Thyroid gland (tissue), 4 donors: ENCODE measurements around the gene NKTR. TPM values are rescaled to one million over a fixed set of nuclear protein-coding genes. Genes with fewer than 3 reads are reported as not detected.

Experiments
- DNase-seq, 2 donors: peaks; one replicate each; pipeline ENCODE4 v3.0.0-alpha.2; 2019
- H3K27ac ChIP-seq, 3 donors: fragments of 200-600 bp; sonication (generic); 1 replicate in 2 of 3; 2 replicates in 1 of 3; pipeline ENCODE4 v1.5.1; 2016 to 2019; ENCODE audit warnings: mild to moderate bottlenecking in 1 of 3, moderate library complexity in 1 of 3
- H3K27me3 ChIP-seq: fragments of 200-600 bp; sonication (generic); one replicate; pipeline ENCODE4 v1.5.1; 2019
- H3K36me3 ChIP-seq, 2 donors: fragments of 200-600 bp; sonication (generic); one replicate each; pipeline ENCODE4 v1.5.1; 2016 to 2019
- H3K4me1 ChIP-seq, 2 donors: fragments of 200-600 bp; sonication (generic); one replicate each; pipeline ENCODE4 v1.5.1; 2017 to 2019
- H3K4me3 ChIP-seq, 3 donors: fragments of 200-600 bp; sonication (generic); replicated peaks in 1 of 3; 1 replicate in 2 of 3; 2 replicates in 1 of 3; pipeline ENCODE4 v1.5.1; 2016; ENCODE audit warnings: mild to moderate bottlenecking in 1 of 3
- H3K9me3 ChIP-seq: fragments of 200-600 bp; sonication (generic); one replicate; pipeline ENCODE4 v1.5.1; 2017
- POLR2A ChIP-seq, 2 donors: fragments of 450-650 bp; IDR thresholded peaks; one replicate each; pipeline ENCODE4 v1.6.1; 2017; ENCODE audit warnings: antibody characterized with exemption in 2 of 2, mild to moderate bottlenecking in 2 of 2, moderate library complexity in 1 of 2
- WGBS, 2 donors: methylation state at CpG; one replicate each; pipeline ENCODE4 v1.1.5; 2017; 5-methylcytosine and 5-hydroxymethylcytosine counted together
- intact Hi-C: fragments of 100-400 bp; cut with DNase I; formaldehyde crosslinking; loops from one replicate; pipeline ENCODE4 v1.15.1; 2023
- total RNA-seq, 4 donors: library from RNA; depleted of rRNA; stranded (reverse); fragments of >200 nt; gene quantifications; one replicate each; pipeline ENCODE4 v1.2.3, GENCODE V29; 2016
- TF ChIP-seq, protein P1 (sequence below), 6 experiments: fragments of 200-600 bp in 3 of 6; fragments of 450-650 bp in 3 of 6; sonication (generic) in 3 of 6; IDR thresholded peaks; one replicate each; pipeline ENCODE4 v1.5.1; 2016 to 2019; ENCODE audit warnings: antibody characterized with exemption in 6 of 6, mild to moderate bottlenecking in 2 of 6, inconsistent platforms in 1 of 6, moderate library complexity in 1 of 6

Gene NKTR
- total RNA-seq, 4 donors from 2014 or later, result 157 to 383 (median 197) TPM

DNA sequence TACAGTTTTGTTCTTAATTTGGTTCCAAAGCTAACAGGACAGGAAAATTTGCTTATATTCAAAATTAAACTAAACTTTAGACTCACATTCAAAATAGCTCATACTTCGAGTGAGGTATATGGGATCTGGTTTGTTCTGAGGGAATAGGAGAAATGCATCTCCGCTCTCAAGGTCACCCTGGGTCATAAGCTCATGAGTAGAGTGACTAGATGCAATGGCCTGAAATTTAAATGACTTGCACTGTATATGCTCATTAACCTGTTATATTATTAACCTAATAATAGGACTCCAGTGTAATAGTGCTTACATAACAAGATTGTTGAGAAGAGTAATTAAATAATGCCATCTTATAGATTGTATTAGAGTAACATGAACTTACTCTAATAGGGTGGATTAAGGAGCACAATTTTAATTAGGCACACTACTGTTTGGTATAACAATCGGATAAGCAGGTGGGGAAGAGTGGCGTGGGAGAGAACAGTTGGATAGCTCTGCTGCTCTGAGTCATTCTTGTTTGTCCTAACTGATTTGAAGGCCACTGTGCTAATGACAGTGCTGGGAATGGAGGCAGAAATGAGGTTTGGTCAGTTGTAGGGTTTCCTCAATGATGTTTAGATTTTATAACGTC lies 5.2 kb downstream of the NKTR start:
- Histone ChIP-seq H3K4me3 (no peak overlapping the region), H3K27ac (peak overlapping the region in 1 of 3 donors; percentile 5), H3K4me1 (peaks cover 11 to 19% of the 10 kb centered on the region in 2 donors), H3K27me3 (no peaks in the 10 kb centered on the region), H3K9me3 (no peaks in the 10 kb centered on the region), H3K36me3 (no peaks in the 10 kb centered on the region)
- TF ChIP-seq POLR2A (IDR thresholded peaks at IDR 0.05), result no peak
- TF ChIP-seq, protein P1, sequence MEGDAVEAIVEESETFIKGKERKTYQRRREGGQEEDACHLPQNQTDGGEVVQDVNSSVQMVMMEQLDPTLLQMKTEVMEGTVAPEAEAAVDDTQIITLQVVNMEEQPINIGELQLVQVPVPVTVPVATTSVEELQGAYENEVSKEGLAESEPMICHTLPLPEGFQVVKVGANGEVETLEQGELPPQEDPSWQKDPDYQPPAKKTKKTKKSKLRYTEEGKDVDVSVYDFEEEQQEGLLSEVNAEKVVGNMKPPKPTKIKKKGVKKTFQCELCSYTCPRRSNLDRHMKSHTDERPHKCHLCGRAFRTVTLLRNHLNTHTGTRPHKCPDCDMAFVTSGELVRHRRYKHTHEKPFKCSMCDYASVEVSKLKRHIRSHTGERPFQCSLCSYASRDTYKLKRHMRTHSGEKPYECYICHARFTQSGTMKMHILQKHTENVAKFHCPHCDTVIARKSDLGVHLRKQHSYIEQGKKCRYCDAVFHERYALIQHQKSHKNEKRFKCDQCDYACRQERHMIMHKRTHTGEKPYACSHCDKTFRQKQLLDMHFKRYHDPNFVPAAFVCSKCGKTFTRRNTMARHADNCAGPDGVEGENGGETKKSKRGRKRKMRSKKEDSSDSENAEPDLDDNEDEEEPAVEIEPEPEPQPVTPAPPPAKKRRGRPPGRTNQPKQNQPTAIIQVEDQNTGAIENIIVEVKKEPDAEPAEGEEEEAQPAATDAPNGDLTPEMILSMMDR (IDR thresholded peaks at IDR 0.05), result no peak
- intact Hi-C loops, result loop anchor here (10.0 kb wide), 1 partner anchor 139 kb away; no protein-coding TSS in a partner anchor
- WGBS, 2 donors, result 78 to 79% methylated on average over 5 of the region's 5 CpGs
- DNase-seq, result no peak

DNA sequence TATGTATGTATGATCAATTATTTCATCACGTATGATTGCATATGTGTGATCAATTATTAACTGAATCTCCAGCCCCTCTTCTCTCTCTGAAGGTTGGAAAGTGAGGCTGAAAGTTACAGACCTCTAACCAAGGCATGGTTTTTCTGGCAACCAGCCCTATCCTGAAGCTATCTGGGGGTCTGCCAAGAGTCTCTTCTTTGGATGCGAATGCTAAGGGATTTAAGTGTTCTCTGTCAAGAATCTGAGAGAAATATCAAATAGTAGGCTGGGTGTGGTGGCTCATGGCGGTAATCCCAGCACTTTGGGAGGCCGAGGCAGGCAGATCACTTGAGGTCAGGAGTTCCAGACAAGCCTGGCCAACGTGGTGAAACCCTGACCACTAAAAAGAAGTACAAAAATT lies 8.1 kb downstream of the NKTR start:
- no peak for DNase-seq
- Histone ChIP-seq H3K27me3 (no peaks in the 10 kb centered on the region), H3K27ac (no peak overlapping the region), H3K36me3 (no peaks in the 10 kb centered on the region), H3K4me3 (no peak overlapping the region), H3K9me3 (no peaks in the 10 kb centered on the region), H3K4me1 (peaks cover 12% of the 10 kb centered on the region in 2 donors)
- WGBS, 2 donors, result 63 to 67% methylated on average over 5 of the region's 5 CpGs
- TF ChIP-seq, protein P1 (IDR thresholded peaks at IDR 0.05), result no peak
- no peak for TF ChIP-seq POLR2A (IDR thresholded peaks at IDR 0.05)
- intact Hi-C loops, result loop anchor here (10.0 kb wide), 1 partner anchor 136 kb away; no protein-coding TSS in a partner anchor

DNA sequence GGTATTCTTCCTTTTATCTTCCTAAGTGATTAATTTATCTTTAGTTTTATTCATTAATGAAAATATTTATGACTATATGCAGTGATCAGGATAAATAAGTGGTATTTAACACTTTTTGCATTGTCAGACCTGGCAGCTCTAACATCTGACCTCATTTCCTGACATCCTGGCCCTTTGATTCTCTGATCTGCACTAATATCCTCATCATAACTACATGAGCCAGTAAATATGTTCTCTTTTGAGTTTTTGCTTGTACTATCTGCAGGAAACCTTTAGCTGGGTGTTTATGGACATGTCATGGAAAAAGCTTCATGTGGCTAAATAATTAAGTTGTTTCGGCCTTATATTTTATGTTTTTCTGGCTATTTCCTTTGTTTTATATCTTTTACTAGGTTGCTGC lies 10.5 kb downstream of the NKTR start:
- intact Hi-C loops, result no loop called here
- DNase-seq, result no peak
- 83 to 90% methylated on average over 1 of the region's 1 CpG for WGBS, 2 donors
- Histone ChIP-seq H3K27ac (peak overlapping the region; percentile 2 to 46 (median 13)), H3K27me3 (no peaks in the 10 kb centered on the region), H3K36me3 (no peaks in the 10 kb centered on the region), H3K4me1 (peaks cover 12% of the 10 kb centered on the region in 2 donors), H3K9me3 (no peaks in the 10 kb centered on the region), H3K4me3 (no peak overlapping the region)
- TF ChIP-seq, protein P1 (IDR thresholded peaks at IDR 0.05), result no peak
- no peak for TF ChIP-seq POLR2A (IDR thresholded peaks at IDR 0.05)

DNA sequence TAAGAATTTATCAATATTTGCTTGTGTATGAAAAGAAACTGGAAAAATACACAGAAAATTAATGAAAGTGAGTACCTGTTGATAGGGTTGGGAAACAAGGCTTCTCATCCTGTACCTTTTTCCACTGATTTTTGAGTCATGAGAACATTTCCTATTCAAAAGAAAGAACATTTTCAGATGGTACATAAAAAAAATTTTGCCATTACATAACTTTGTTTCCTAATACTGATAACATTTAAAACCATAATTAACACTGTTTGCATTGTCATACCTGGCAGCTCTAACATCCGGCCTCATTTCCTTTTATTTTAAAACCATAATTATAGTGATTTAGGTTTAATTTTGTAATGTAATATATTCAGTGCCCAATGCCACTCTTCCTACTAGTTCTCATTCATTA lies 11.7 kb downstream of the NKTR start:
- intact Hi-C loops, result no loop called here
- Histone ChIP-seq H3K27me3 (no peaks in the 10 kb centered on the region), H3K36me3 (no peaks in the 10 kb centered on the region), H3K4me1 (peaks cover 12% of the 10 kb centered on the region in 2 donors), H3K4me3 (no peak overlapping the region), H3K9me3 (no peaks in the 10 kb centered on the region), H3K27ac (peak overlapping the region in 1 of 3 donors; percentile 46)
- DNase-seq, result no peak
- 79 to 84% methylated on average over 1 of the region's 1 CpG for WGBS, 2 donors
- TF ChIP-seq, protein P1 (IDR thresholded peaks at IDR 0.05), result no peak
- TF ChIP-seq POLR2A (IDR thresholded peaks at IDR 0.05), result no peak

DNA sequence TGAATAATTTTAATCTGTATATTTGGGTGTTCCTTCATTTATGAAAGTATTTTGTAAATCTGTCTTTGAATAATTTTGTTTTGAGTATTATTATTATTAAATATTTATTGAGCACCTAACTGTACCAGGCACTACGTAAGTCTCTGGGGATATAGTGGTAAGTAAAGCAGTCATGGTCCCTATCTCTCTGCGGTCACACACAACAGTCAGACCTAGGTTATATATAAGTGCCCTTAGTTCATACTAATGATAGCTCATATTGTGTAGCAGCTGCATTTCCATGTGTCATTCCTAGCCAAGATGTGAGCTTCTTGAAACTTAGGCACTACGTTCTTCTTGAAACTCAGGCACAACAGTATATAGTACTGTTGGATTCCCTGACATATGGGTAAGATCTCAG lies 12.4 kb downstream of the NKTR start:
- H3K27ac ChIP-seq, result peak overlapping the region in 2 of 3 donors; percentile 8 to 46
- H3K4me1 ChIP-seq, result peaks cover 12% of the 10 kb centered on the region in 2 donors
- TF ChIP-seq, protein P1 (IDR thresholded peaks at IDR 0.05), result no peak
- no peaks in the 10 kb centered on the region for H3K36me3 ChIP-seq
- no peak overlapping the region for H3K4me3 ChIP-seq
- H3K27me3 ChIP-seq, result no peaks in the 10 kb centered on the region
- no peak for DNase-seq
- intact Hi-C loops, result no loop called here
- no peaks in the 10 kb centered on the region for H3K9me3 ChIP-seq
- 91 to 92% methylated on average over 3 of the region's 3 CpGs for WGBS, 2 donors
